Forelimb muscle (tissue), 1 donor: Measurements from ENCODE around the gene OR2T4. TPM values are rescaled to one million over a fixed set of nuclear protein-coding genes. Genes with fewer than 3 reads are reported as not detected.

Experiments used
- DNase-seq: peaks from one replicate; pipeline ENCODE4 v3.0.0-alpha.2; 2013; ENCODE audit warnings: low read depth
- polyA plus RNA-seq: library from polyadenylated mRNA; unstranded; fragments of 120-200 nt; gene quantifications from one replicate; pipeline ENCODE4 v1.2.1, GENCODE V29; 2013; ENCODE audit not compliant: insufficient read length

Gene OR2T4
- polyA plus RNA-seq: not detected

DNA sequence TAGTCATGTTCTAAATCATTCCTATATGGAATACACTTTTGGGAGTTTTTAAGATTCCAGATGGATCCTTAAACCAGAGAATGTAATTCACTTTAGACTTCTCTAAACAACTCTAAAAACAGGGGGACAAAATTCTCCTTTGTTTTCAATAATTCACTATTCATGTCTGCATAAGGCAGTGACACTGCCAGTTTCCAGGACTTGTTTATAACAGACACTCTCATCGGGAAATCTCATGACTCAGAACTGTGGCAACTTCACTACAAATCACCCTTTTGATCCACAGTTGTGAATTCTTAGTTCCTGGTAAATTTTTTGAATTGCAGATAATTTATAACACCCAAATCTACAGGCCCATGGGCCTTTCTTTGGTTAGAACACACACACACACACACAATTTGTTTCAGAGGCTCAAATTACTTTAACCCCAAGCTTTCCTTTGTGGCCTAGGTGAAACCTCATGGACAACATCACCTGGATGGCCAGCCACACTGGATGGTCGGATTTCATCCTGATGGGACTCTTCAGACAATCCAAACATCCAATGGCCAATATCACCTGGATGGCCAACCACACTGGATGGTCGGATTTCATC is at the start of gene OR2T4:
OR2T4 (plus strand) TSS at position 545 of the 595 bp plus-strand sequence; CDS start at position 545, 0 bp downstream.
- no peak for DNase-seq

- DNase-seq: no peak
Observed at GRCh38 chr1:248316796-248317195, 44.7 kb upstream of the OR2T4 start.

GRCh38 chr1:248324468-248324867 is 37.0 kb upstream of the OR2T4 start, which contains the start of gene OR2M7:
Gene OR2M7 (minus strand): TSS chr1:248324568. CDS start chr1:248324568, 0 bp downstream.
- DNase-seq: no peak

DNA sequence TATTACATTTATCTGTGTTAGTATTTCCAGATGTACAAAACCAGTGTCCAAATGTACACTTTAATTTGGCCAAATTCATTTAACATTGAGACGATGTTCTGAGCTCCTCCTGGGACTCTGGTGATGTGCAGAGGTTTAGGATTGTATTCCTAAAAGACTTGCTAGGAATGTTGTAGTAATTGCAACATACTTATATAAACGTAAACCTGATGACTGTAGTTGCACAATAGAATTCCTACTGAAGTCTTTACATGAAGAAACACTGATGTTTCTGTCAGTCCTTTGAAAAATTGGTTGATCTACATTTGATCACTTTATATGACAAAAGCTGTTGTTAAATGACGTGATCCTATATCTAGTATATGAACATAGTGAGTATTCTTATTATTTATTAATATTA is 18.0 kb upstream of the OR2T4 start:
- DNase-seq: no peak

GRCh38 chr1:248348475-248348874 is 13.0 kb upstream of the OR2T4 start, which contains the start of gene OR14C36:
Gene OR14C36 (plus strand): TSS chr1:248348775. CDS start chr1:248348775, 0 bp downstream.
- no peak for DNase-seq

DNA sequence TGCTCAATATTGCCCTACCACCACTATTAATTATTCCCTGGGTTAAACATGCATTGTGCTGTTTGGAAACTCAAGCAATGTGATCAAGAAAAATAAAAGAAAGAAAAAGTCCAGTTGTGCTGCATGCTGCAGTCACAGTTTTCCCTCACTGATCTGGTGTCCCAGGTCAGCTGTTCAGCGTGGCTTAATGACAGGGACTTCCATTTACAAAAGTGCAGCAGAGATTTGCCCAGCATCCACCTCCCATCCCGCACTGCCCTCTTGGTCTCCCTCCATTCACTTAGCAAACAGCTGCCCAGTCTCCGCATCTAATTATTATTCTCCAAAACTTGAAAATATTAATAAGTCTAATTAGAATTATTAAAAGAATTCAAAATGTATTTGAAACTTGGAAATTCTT is 2.0 kb upstream of the OR2T4 start:
- DNase-seq: no peak

DNA sequence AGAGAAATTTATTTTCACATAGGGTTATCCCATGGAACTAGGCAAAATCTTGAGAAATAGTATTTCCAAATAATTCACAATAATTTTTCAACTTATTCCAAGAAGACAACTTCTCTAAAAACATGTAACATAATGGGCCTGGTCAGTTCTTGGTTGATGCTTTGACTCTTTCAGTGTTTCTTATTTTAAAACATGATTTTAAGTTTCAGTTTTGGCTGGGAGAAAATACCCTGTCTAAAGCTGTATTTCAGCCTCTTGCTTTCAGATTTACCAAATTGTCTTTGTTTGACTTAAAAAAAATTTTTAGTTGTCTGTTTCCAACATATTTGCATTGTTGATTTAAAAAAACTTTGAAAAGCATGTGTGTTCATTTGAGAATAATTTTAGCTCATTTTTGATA is 5.1 kb downstream of the OR2T4 start:
- no peak for DNase-seq

GRCh38 chr1:248372394-248372793 is 10.9 kb downstream of the OR2T4 start:
- DNase-seq: no peak

DNA sequence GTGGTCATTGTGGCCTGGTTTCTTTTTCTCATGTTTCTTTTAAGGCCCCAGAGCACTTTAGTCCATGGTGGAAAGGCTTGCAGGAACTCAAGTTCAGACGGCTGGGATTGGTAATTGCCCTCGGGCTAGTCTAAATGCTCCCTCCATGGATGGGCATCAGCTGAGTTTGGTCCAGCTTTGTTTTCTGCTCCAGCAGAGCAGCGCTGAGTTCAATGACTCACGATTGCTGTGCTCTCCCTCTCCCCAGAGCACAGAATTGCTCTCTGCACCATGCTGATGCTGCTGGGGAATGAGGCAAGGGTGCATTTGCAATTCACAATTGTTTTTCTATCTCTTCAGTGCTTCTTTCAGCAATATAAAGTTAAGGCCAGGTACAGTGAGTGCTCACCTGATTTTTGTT is 12.3 kb downstream of the OR2T4 start:
- no peak for DNase-seq

DNA sequence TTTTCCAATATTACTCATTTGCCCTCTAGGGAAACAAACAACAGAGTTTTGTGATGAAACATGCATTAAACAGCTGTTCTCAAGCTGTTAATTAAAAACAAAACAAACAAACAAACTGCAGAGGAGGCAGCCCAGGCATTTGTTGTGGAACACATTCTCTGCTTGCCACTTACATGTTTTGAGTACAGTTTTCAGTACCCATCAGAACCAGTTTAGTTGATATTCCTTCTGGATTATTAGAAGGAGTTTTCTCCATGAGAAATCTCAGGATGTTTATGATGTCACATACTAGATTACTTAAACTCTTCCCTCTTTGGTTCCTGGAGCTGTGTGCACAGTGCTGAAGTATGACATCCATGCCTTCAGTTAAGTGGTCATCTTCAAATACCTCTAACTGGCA is 14.0 kb downstream of the OR2T4 start, which contains the start of gene OR2T6:
OR2T6 (plus strand) TSS at position 301 of the 400 bp plus-strand sequence. CDS start 11,863 bp downstream, outside the sequence.
- DNase-seq: no peak

GRCh38 chr1:248376916-248377315 is 15.5 kb downstream of the OR2T4 start:
- DNase-seq: no peak

DNA sequence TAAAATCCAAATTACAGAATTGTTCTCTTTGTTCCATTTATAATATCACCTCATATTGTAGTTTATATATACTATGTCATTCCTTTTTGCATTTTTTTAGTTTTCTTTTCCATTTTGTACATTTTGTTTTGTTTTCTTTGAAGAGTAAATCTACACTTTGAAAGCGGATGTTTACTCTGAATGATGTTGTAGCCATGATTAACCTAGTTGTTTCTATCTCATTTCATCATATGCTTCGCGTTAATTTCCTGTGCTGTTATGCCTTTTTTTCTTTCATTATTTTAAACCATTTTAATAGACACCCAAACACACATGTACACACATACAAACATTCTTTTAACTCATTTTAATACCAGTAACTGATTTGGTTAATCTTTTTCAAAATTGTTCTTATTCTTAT is 19.4 kb downstream of the OR2T4 start:
- no peak for DNase-seq

DNA sequence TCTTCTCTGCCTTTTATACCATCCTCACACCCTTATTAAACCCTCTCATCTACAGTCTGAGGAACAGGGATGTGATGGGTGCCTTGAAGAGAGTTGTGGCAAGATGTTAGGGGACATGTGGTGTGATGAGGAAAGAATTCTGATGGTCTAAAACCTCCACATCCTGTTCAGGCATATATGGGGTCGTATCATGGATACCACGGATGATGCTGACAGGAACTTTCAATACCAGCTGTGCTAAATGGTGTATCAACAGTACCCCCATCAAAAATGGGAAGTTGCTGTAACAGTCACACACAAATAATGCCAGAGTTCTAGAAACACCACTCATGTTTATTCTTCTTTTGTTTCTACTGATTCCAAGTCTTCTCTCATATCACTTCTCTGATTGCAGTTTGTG is 27.0 kb downstream of the OR2T4 start:
- no peak for DNase-seq

GRCh38 chr1:248393050-248393449 is 31.6 kb downstream of the OR2T4 start:
- no peak for DNase-seq

DNA sequence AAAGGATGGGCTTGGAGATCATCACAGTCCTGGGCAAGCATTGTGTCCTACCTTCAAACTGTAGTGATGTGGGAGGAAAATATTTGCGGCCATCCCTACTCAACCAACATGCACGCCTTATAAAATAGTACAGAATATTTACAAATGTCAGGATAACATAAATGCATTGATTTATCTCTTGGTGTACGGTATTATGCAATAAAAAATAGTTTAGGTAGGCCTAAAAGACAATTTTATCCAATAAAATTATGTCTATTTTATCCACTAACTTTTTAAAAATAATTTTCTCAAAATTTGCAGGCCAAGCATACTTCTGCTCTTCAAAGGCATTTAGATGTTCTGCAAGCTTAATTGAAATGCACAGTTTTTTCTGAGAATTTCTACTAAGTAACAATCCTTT is 41.3 kb downstream of the OR2T4 start, which contains the start of gene OR2T1:
OR2T1 (plus strand) TSS at position 301 of the 400 bp plus-strand sequence. CDS start 3,100 bp downstream, outside the sequence.
- DNase-seq: no peak

- DNase-seq: no peak
Observed at GRCh38 chr1:248404024-248404423, 42.6 kb downstream of the OR2T4 start.

GRCh38 chr1:248406721-248407692 is 45.5 kb downstream of the OR2T4 start:
- no peak for DNase-seq

Other genes with a start within 250 kb of the OR2T4 start
- not detected for gene OR2M5, start 216.5 kb upstream of the OR2T4 start, polyA plus RNA-seq
- gene OR2M2, start 186.8 kb upstream of the OR2T4 start, polyA plus RNA-seq: not detected
- 0.01 TPM for gene OR2M3, start 164.4 kb upstream of the OR2T4 start, polyA plus RNA-seq
- gene OR2M4, start 130.2 kb upstream of the OR2T4 start, polyA plus RNA-seq: 0.05 TPM
- gene OR2T33, start 83.7 kb upstream of the OR2T4 start, polyA plus RNA-seq: not detected
- gene OR2T12, start 58.2 kb upstream of the OR2T4 start, polyA plus RNA-seq: not detected
- not detected for gene OR2M7, start 37.1 kb upstream of the OR2T4 start, polyA plus RNA-seq
- not detected for gene OR14C36, start 12.9 kb upstream of the OR2T4 start, polyA plus RNA-seq
- not detected for gene OR2T6, start 14.1 kb downstream of the OR2T4 start, polyA plus RNA-seq
- gene OR2T1, start 41.4 kb downstream of the OR2T4 start, polyA plus RNA-seq: not detected
- gene OR2T2, start 84.0 kb downstream of the OR2T4 start, polyA plus RNA-seq: not detected
- not detected for gene OR2T3, start 111.7 kb downstream of the OR2T4 start, polyA plus RNA-seq
- gene OR2T5, start 126.9 kb downstream of the OR2T4 start, polyA plus RNA-seq: not detected
- not detected for gene OR2G6, start 146.4 kb downstream of the OR2T4 start, polyA plus RNA-seq
- not detected for gene OR2T29, start 201.1 kb downstream of the OR2T4 start, polyA plus RNA-seq
- gene OR2T34, start 213.1 kb downstream of the OR2T4 start, polyA plus RNA-seq: not detected
- gene OR2T10, start 236.0 kb downstream of the OR2T4 start, polyA plus RNA-seq: not detected